ENCODE results near the gene ZCCHC14. TPM values are rescaled to one million over a fixed set of nuclear protein-coding genes. Genes with fewer than 3 reads are reported as not detected.

Gene ZCCHC14
- total and polyA plus RNA-seq, 10 of the 15 experiments (the other 5 are each of a cell fraction or from before 2014, with no cell fraction given), result 0.02 to 0.26 (median 0.05) TPM; not detected in 3

- H3K27ac ChIP-seq (ENCODE audit: control insufficient read depth, insufficient read depth), result no peak overlapping the region
- H2AFZ ChIP-seq (ENCODE audit: control insufficient read depth, low read depth, low read length), result no peak overlapping the region
- no peaks in the 10 kb centered on the region for H3K4me1 ChIP-seq (ENCODE audit: control insufficient read depth, insufficient read depth, low read length)
- H3K27me3 ChIP-seq (replicated peaks in 1 of 2; ENCODE audit: control insufficient read depth in 2 of 2, insufficient read depth in 2 of 2, low read length in 1 of 2), result peaks cover 2 to 6% of the 10 kb centered on the region in 2 experiments; a peak in 2 of 4 replicates
- DNase-seq (ENCODE audit: low read depth, low spot score) (no peak), FAIRE-seq (no peak), ATAC-seq (no peak)
- in situ Hi-C loops (cut with MboI), result no loop called here
- WGBS (ENCODE audit: insufficient coverage, insufficient replicate concordance, low lambda C conversion rate, missing lambda C conversion rate), result 24% methylated on average over 25 of the region's 25 CpGs
- no peak for TF ChIP-seq ZNF274 (IDR thresholded peaks at IDR 0.05; ENCODE audit: insufficient read depth, insufficient read length)
- no TSS peak for BruUV-seq (replicated peaks)
- H3K9me3 ChIP-seq (replicated peaks; ENCODE audit: control insufficient read depth, insufficient read depth, low read length), result no peaks in the 10 kb centered on the region; the same call in 2 of the 3 replicates
- ChIA-PET RAD21 (ENCODE audit: unreplicated experiment) (no interaction called here), CTCF (no interaction called here), POLR2A (no interaction called here), SMC1A (ENCODE audit: uncharacterized antibody, unreplicated experiment) (no interaction called here)
- no peaks in the 10 kb centered on the region for H3K36me3 ChIP-seq (ENCODE audit: control insufficient read depth in 2 of 2, insufficient read depth in 2 of 2, low read length in 1 of 2)
- H3K4me2 ChIP-seq (ENCODE audit: control insufficient read depth, insufficient read depth), result no peak overlapping the region
- no peak overlapping the region for H3K9ac ChIP-seq (ENCODE audit: control insufficient read depth, insufficient read depth, low read length)
- H3K79me2 ChIP-seq (ENCODE audit: control insufficient read depth, insufficient read depth, low read length), result no peaks in the 10 kb centered on the region
- intact Hi-C loops (cut with micrococcal nuclease; ENCODE audit: unreplicated experiment), result no loop called here
- no peaks in the 10 kb centered on the region for H4K20me1 ChIP-seq (ENCODE audit: control insufficient read depth, insufficient read depth)
- H3K4me3 ChIP-seq, result no peak overlapping the region
Measured at GRCh38 chr16:87507351-87508069, 14.7 kb upstream of the ZCCHC14 start.

DNA sequence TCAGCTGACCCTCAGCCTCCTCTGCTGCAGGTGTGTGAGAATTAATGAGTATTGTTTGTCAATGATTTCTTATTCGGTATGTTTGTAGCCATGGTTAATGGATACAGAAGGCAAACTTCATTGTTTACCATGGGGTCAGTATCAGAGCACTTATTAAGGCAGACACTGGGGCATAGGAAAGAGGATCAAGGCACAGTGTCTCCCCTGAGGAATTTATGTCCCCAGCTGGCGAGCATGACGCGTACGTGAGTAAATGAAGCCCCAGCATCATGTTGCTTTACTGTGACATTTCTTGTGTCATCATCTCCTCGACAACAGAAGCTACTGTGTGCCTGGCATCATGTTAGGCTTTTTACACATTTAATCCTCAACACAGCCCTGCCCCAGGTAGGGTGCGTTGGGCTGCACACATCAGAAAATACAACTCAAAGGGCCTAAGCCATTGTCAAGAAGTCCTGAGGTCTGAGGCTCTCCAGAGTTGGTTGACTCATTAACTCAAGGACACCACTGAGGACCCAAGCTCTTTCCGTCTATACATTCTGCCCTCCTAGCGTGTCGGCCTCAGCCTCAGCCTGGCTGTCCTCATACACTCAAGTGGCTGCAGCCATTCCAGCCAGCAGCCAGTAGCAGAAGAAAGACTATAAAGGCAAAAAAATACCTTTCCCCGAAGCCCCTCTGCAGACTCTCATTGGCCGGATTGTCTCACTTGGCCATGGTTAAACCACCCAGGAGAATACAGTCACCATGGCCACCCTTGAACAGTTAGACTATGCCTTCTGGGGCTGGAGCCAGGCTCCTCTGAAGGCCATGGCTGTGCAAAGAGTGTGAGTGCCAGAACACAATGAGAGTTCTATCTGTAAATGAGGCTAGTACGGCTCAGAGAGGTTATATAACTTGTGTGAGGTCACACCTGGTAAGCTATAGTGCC is 13.9 kb upstream of the ZCCHC14 start:
- Histone ChIP-seq H3K27ac (ENCODE audit: control insufficient read depth, insufficient read depth) (no peak overlapping the region), H3K4me3 (no peak overlapping the region), H3K4me2 (ENCODE audit: control insufficient read depth, insufficient read depth) (no peak overlapping the region), H3K4me1 (ENCODE audit: control insufficient read depth, insufficient read depth, low read length) (no peaks in the 10 kb centered on the region), H2AFZ (ENCODE audit: control insufficient read depth, low read depth, low read length) (no peak overlapping the region), H3K9me3 (replicated peaks; ENCODE audit: control insufficient read depth, insufficient read depth, low read length) (no peaks in the 10 kb centered on the region; the same call in 2 of the 3 replicates), H3K27me3 (replicated peaks in 1 of 2; ENCODE audit: control insufficient read depth in 2 of 2, insufficient read depth in 2 of 2, low read length in 1 of 2) (peaks cover 2 to 6% of the 10 kb centered on the region in 2 experiments; a peak in 2 of 4 replicates), H3K79me2 (ENCODE audit: control insufficient read depth, insufficient read depth, low read length) (no peaks in the 10 kb centered on the region), H3K9ac (ENCODE audit: control insufficient read depth, insufficient read depth, low read length) (no peak overlapping the region), H4K20me1 (ENCODE audit: control insufficient read depth, insufficient read depth) (no peaks in the 10 kb centered on the region), H3K36me3 (ENCODE audit: control insufficient read depth in 2 of 2, insufficient read depth in 2 of 2, low read length in 1 of 2) (no peaks in the 10 kb centered on the region)
- intact Hi-C loops (cut with micrococcal nuclease; ENCODE audit: unreplicated experiment), result no loop called here
- ChIA-PET CTCF (no interaction called here), SMC1A (ENCODE audit: uncharacterized antibody, unreplicated experiment) (no interaction called here), RAD21 (ENCODE audit: unreplicated experiment) (no interaction called here), POLR2A (no interaction called here)
- BruUV-seq (replicated peaks), result no TSS peak
- DNase-seq (ENCODE audit: low read depth, low spot score) (no peak), FAIRE-seq (no peak), ATAC-seq (no peak)
- 71% methylated on average over 13 of the region's 13 CpGs for WGBS (ENCODE audit: insufficient coverage, insufficient replicate concordance, low lambda C conversion rate, missing lambda C conversion rate)
- TF ChIP-seq BRCA1 (IDR thresholded peaks at IDR 0.05; ENCODE audit: low read depth, low read length) (no peak), MYC (IDR thresholded peaks at IDR 0.05; ENCODE audit: insufficient read depth, insufficient read length, insufficient replicate concordance, low read length, severe bottlenecking) (no peak), NR2C1 (IDR thresholded peaks at IDR 0.05) (no peak), POU2F2 (IDR thresholded peaks at IDR 0.05; ENCODE audit: borderline replicate concordance, low read depth, low read length) (no peak), LARP7 (IDR thresholded peaks at IDR 0.05) (no peak), RBBP5 (conservative IDR thresholded peaks at IDR 0.05) (no peak), PAX5 (IDR thresholded peaks at IDR 0.05; ENCODE audit: borderline replicate concordance, low read depth, low read length) (no peak), SREBF1 (IDR thresholded peaks at IDR 0.05; ENCODE audit: low read length) (no peak), SMARCA5 (IDR thresholded peaks at IDR 0.05) (no peak), JUNB (IDR thresholded peaks at IDR 0.05) (no peak), MTA3 (IDR thresholded peaks at IDR 0.05; ENCODE audit: borderline replicate concordance, low read length) (no peak)
- TF ChIP-seq, protein P1, sequence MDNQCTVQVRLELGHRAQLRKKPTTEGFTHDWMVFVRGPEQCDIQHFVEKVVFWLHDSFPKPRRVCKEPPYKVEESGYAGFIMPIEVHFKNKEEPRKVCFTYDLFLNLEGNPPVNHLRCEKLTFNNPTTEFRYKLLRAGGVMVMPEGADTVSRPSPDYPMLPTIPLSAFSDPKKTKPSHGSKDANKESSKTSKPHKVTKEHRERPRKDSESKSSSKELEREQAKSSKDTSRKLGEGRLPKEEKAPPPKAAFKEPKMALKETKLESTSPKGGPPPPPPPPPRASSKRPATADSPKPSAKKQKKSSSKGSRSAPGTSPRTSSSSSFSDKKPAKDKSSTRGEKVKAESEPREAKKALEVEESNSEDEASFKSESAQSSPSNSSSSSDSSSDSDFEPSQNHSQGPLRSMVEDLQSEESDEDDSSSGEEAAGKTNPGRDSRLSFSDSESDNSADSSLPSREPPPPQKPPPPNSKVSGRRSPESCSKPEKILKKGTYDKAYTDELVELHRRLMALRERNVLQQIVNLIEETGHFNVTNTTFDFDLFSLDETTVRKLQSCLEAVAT (IDR thresholded peaks at IDR 0.05), result no peak
- in situ Hi-C loops (cut with MboI), result no loop called here
